Bone marrow (tissue), 2 donors: Measurements from ENCODE around the gene PCDHB11.
"Not testable (repeated sequence)": the region's sequence is repeated elsewhere in the genome, so short reads cannot be mapped to it uniquely, and the experiment has no call there.

Experiments
- DNase-seq, 2 donors: peaks; one replicate each; lab custom pipeline; 2025; lab: John Stamatoyannopoulos, UW

PCDHB11 gene

DNA sequence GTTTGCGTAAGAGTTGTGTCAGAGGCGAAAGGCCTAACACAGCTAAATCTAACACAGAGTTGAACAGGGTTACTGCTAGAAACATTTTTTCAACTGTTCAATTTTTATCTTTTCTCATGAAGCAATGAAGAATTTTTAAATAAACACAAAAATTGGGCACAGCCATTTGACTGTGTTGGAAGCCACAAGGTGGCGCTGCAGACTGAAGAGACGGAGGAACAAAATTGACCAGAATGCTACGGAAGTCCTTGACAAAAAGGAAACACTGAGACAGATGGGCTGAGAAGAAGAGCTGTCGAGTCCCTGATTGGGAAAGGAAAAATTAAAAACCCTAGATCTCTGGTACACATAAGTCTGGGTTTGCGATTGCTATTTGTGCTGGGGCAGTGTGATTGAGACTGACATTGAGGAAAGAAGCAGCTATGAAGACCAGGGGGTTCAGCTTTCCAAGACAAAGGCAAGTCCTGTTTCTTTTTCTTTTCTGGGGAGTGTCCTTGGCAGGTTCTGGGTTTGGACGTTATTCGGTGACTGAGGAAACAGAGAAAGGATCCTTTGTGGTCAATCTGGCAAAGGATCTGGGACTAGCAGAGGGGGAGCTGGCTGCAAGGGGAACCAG, 12.4 kb upstream of the PCDHB11 start, which contains the start of gene PCDHB9:
Gene PCDHB9, plus strand, starts transcription at position 265 of the 616 bp plus-strand sequence. Its CDS starts 158 bp downstream, at position 423.
- DNase-seq, result peak in 1 of 2 donors; percentile 83

- not testable (repeated sequence) for DNase-seq
Observed at GRCh38 chr5:141188682-141189081, 10.7 kb upstream of the PCDHB11 start.

DNA sequence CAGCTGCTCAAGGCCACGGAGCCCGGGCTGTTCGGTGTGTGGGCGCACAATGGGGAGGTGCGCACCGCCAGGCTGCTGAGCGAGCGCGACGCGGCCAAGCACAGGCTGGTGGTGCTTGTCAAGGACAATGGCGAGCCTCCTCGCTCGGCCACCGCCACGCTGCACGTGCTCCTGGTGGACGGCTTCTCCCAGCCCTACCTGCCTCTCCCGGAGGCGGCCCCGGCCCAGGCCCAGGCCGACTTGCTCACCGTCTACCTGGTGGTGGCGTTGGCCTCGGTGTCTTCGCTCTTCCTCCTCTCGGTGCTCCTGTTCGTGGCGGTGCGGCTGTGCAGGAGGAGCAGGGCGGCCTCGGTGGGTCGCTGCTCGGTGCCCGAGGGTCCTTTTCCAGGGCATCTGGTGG, 10.3 kb upstream of the PCDHB11 start:
- not testable (repeated sequence) for DNase-seq

DNA sequence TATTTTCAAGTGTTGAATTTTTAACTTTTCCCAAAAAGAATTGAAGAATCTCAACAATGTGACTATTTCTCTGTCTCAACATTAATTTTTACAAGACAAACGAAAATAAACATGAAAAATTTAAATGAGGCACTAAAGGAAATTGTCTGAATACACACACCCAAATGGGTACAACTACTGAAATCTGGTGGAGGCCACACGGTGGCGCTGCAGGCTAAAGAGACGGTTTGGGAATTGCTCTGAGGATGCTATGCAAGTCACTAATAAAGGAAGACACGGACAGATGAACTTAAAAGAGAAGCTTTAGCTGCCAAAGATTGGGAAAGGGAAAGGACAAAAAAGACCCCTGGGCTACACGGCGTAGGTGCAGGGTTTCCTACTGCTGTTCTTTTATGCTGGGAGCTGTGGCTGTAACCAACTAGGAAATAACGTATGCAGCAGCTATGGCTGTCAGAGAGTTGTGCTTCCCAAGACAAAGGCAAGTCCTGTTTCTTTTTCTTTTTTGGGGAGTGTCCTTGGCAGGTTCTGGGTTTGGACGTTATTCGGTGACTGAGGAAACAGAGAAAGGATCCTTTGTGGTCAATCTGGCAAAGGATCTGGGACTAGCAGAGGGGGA, 7.2 kb upstream of the PCDHB11 start, which contains the start of gene PCDHB10:
Gene PCDHB10, plus strand, starts transcription at position 244 of the 616 bp plus-strand sequence. Its CDS starts 200 bp downstream, at position 444.
- DNase-seq, result peak in 1 of 2 donors; percentile 64

DNA sequence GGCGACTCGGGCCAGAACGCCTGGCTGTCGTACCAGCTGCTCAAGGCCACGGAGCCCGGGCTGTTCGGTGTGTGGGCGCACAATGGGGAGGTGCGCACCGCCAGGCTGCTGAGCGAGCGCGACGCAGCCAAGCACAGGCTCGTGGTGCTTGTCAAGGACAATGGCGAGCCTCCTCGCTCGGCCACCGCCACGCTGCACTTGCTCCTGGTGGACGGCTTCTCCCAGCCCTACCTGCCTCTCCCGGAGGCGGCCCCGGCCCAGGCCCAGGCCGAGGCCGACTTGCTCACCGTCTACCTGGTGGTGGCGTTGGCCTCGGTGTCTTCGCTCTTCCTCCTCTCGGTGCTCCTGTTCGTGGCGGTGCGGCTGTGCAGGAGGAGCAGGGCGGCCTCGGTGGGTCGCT, 5.1 kb upstream of the PCDHB11 start:
- DNase-seq, result not testable (repeated sequence)

- DNase-seq, result no peak
Observed at GRCh38 chr5:141196363-141196762, 3.1 kb upstream of the PCDHB11 start.

DNA sequence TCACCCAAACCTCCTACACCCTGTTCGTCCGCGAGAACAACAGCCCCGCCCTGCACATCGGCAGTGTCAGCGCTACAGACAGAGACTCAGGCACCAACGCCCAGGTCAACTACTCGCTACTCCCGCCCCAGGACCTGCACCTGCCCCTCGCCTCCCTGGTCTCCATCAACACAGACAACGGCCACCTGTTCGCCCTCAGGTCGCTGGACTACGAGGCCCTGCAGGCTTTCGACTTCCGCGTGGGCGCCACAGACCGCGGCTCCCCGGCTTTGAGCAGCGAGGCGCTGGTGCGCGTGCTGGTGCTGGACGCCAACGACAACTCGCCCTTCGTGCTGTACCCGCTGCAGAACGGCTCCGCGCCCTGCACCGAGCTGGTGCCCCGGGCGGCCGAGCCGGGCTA, 1.7 kb downstream of the PCDHB11 start:
- DNase-seq, result not testable (repeated sequence)

DNA sequence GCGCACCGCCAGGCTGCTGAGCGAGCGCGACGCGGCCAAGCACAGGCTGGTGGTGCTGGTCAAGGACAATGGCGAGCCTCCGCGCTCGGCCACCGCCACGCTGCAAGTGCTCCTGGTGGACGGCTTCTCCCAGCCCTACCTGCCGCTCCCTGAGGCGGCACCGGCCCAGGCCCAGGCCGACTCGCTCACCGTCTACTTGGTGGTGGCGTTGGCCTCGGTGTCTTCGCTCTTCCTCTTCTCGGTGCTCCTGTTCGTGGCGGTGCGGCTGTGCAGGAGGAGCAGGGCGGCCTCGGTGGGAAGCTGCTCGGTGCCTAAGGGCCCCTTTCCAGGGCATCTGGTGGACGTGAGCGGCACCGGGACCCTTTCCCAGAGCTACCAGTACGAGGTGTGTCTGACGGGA, 2.2 kb downstream of the PCDHB11 start:
- not testable (repeated sequence) for DNase-seq

GRCh38 chr5:141208478-141208877, 9.1 kb downstream of the PCDHB11 start, which contains the start of gene PCDHB12:
Gene PCDHB12 (plus strand): TSS chr5:141208719. CDS start chr5:141208908, 189 bp downstream.
- DNase-seq, result peak in 1 of 2 donors; percentile 23

- not testable (repeated sequence) for DNase-seq
Observed at GRCh38 chr5:141210281-141210680, 10.9 kb downstream of the PCDHB11 start.

DNA sequence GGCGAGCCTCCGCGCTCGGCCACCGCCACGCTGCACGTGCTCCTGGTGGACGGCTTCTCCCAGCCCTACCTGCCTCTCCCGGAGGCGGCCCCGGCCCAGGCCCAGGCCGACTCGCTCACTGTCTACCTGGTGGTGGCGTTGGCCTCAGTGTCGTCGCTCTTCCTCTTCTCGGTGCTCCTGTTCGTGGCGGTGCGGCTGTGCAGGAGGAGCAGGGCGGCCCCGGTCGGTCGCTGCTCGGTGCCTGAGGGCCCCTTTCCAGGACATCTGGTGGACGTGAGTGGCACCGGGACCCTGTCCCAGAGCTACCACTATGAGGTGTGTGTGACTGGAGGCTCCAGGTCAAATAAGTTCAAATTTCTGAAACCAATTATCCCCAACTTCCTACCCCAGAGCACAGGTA, 11.4 kb downstream of the PCDHB11 start:
- DNase-seq, result not testable (repeated sequence)

DNA sequence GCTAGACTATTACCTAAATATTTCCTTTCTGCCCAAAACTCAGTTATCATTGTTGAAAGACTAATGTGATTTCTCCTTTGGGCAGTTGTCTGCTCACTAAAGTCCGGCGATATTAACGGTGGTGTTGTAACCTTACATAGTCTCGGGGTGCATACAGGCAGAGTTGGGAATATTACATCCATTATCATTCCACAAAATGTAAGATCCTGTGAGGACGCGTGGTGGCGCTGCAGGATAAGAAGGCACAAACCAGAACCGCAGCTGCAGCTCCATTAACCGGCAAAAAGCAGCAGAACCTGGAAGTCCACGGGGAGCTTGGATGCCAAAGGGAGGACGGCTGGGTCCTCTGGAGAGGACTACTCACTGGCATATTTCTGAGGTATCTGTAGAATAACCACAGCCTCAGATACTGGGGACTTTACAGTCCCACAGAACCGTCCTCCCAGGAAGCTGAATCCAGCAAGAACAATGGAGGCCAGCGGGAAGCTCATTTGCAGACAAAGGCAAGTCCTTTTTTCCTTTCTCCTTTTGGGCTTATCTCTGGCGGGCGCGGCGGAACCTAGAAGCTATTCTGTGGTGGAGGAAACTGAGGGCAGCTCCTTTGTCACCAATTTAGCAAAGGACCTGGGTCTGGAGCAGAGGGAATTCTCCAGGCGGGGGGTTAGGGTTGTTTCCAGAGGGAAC, 14.4 kb downstream of the PCDHB11 start, which contains the start of gene PCDHB13:
Gene PCDHB13, plus strand, starts transcription at position 264 of the 684 bp plus-strand sequence. Its CDS starts 205 bp downstream, at position 469.
- peak in 1 of 2 donors; percentile 25 for DNase-seq

- DNase-seq, result not testable (repeated sequence)
Observed at GRCh38 chr5:141214583-141214982, 15.2 kb downstream of the PCDHB11 start.

DNA sequence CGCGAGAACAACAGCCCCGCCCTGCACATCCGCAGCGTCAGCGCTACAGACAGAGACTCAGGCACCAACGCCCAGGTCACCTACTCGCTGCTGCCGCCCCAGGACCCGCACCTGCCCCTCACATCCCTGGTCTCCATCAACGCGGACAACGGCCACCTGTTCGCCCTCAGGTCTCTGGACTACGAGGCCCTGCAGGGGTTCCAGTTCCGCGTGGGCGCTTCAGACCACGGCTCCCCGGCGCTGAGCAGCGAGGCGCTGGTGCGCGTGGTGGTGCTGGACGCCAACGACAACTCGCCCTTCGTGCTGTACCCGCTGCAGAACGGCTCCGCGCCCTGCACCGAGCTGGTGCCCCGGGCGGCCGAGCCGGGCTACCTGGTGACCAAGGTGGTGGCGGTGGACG, 16.1 kb downstream of the PCDHB11 start:
- DNase-seq, result not testable (repeated sequence)

- DNase-seq, result not testable (repeated sequence)
Observed at GRCh38 chr5:141216035-141216434, 16.6 kb downstream of the PCDHB11 start.

GRCh38 chr5:141223112-141223783, 23.8 kb downstream of the PCDHB11 start, which contains the start of gene PCDHB14:
Gene PCDHB14 (plus strand): TSS chr5:141223343. CDS start chr5:141223506, 163 bp downstream.
- no peak for DNase-seq

GRCh38 chr5:141224844-141225243, 25.4 kb downstream of the PCDHB11 start:
- DNase-seq, result not testable (repeated sequence)

DNA sequence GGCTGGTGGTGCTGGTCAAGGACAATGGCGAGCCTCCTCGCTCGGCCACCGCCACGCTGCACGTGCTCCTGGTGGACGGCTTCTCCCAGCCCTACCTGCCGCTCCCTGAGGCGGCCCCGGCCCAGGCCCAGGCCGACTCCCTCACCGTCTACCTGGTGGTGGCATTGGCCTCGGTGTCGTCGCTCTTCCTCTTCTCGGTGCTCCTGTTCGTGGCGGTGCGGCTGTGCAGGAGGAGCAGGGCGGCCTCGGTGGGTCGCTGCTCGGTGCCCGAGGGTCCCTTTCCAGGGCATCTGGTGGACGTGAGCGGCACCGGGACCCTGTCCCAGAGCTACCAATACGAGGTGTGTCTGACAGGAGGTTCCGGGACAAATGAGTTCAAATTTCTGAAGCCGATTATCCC, 26.0 kb downstream of the PCDHB11 start:
- not testable (repeated sequence) for DNase-seq

GRCh38 chr5:141234109-141234667, 34.8 kb downstream of the PCDHB11 start:
- no peak for DNase-seq

DNA sequence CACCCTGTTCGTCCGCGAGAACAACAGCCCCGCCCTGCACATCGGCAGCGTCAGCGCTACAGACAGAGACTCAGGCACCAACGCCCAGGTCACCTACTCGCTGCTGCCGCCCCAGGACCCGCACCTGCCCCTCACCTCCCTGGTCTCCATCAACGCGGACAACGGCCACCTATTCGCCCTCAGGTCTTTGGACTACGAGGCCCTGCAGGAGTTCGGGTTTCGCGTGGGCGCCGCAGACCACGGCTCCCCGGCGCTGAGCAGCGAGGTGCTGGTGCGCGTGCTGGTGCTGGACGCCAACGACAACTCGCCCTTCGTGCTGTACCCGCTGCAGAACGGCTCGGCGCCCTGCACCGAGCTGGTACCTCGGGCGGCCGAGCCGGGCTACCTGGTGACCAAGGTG, 36.5 kb downstream of the PCDHB11 start:
- DNase-seq, result not testable (repeated sequence)
